ENCODE data around the gene WHRN. TPM values are rescaled to one million over a fixed set of nuclear protein-coding genes. Genes with fewer than 3 reads are reported as not detected.

Gene WHRN
- total RNA-seq, 4 donors from 2014 or later = 5.4 to 23.6 (median 8.5) TPM

GRCh38 chr9:114452219-114453165 is 52.8 kb downstream of the WHRN start:
- no peak overlapping the region for H3K4me3 ChIP-seq
- H3K27ac ChIP-seq = no peak overlapping the region
- DNase-seq = peak; percentile 66
- TF ChIP-seq CTCF (IDR thresholded peaks at IDR 0.05) (no peak), EP300 (IDR thresholded peaks at IDR 0.05; ENCODE audit: low read depth) (no peak), POLR2A (IDR thresholded peaks at IDR 0.05) (no peak), POLR2AphosphoS5 (IDR thresholded peaks at IDR 0.05) (no peak)
- peaks cover 0 to 7% (median 0%) of the 10 kb centered on the region in 4 donors for H3K4me1 ChIP-seq
- whole genome bisulfite sequencing, 2 donors (ENCODE audit: low coverage in 1 of 2) = 35 to 40% methylated on average over 5 to 12 of the region's 12 CpGs
- in situ Hi-C loops (cut with MboI; ENCODE audit: low pct_ligation_motif_present in 1 of 4, low pct_unique_long_range_greater_than_20kb in 1 of 4, low sequenced_read_pairs in 3 of 4) = no loop called here
- no peaks in the 10 kb centered on the region for H3K9me3 ChIP-seq
- no peaks in the 10 kb centered on the region for H3K27me3 ChIP-seq
- H3K36me3 ChIP-seq = no peaks in the 10 kb centered on the region
- intact Hi-C loops (cut with DNase I; ENCODE audit: low total_unique reads) = no loop called here

- Histone ChIP-seq H3K9me3 (no peaks in the 10 kb centered on the region), H3K27ac (no peak overlapping the region), H3K27me3 (no peaks in the 10 kb centered on the region), H3K4me3 (no peak overlapping the region), H3K4me1 (peaks cover 0 to 7% (median 0%) of the 10 kb centered on the region in 4 donors), H3K36me3 (no peaks in the 10 kb centered on the region)
- no peak for DNase-seq
- WGBS, 2 donors (ENCODE audit: low coverage in 1 of 2) = 86 to 100% methylated on average over 1 of the region's 1 CpG
- TF ChIP-seq CTCF (IDR thresholded peaks at IDR 0.05) (no peak), POLR2AphosphoS5 (IDR thresholded peaks at IDR 0.05) (no peak), EP300 (IDR thresholded peaks at IDR 0.05; ENCODE audit: low read depth) (no peak), POLR2A (IDR thresholded peaks at IDR 0.05) (no peak)
- intact Hi-C loops (cut with DNase I; ENCODE audit: low total_unique reads) (no loop called here), in situ Hi-C loops (cut with MboI; ENCODE audit: low pct_ligation_motif_present in 1 of 4, low pct_unique_long_range_greater_than_20kb in 1 of 4, low sequenced_read_pairs in 3 of 4) (no loop called here)
These were observed 53.6 kb downstream of the WHRN start for GRCh38 chr9:114451707-114452031.

- no peaks in the 10 kb centered on the region for H3K9me3 ChIP-seq
- intact Hi-C loops (cut with DNase I; ENCODE audit: low total_unique reads) = no loop called here
- DNase-seq = no peak
- H3K36me3 ChIP-seq = no peaks in the 10 kb centered on the region
- in situ Hi-C loops (cut with MboI; ENCODE audit: low pct_ligation_motif_present in 1 of 4, low pct_unique_long_range_greater_than_20kb in 1 of 4, low sequenced_read_pairs in 3 of 4) = no loop called here
- TF ChIP-seq CTCF (IDR thresholded peaks at IDR 0.05) (no peak), POLR2AphosphoS5 (IDR thresholded peaks at IDR 0.05) (no peak), EP300 (IDR thresholded peaks at IDR 0.05; ENCODE audit: low read depth) (no peak), POLR2A (IDR thresholded peaks at IDR 0.05) (no peak)
- no peaks in the 10 kb centered on the region for H3K27me3 ChIP-seq
- peaks cover 0 to 7% (median 0%) of the 10 kb centered on the region in 4 donors for H3K4me1 ChIP-seq
- 73 to 100% methylated on average over 1 to 12 of the region's 12 CpGs for WGBS, 2 donors (ENCODE audit: low coverage in 1 of 2)
- H3K4me3 ChIP-seq = no peak overlapping the region
- no peak overlapping the region for H3K27ac ChIP-seq
These were observed 54.2 kb downstream of the WHRN start for GRCh38 chr9:114450833-114451706.

GRCh38 chr9:114450181-114450580 is 55.1 kb downstream of the WHRN start:
- Histone ChIP-seq H3K36me3 (no peaks in the 10 kb centered on the region), H3K9me3 (no peaks in the 10 kb centered on the region), H3K27me3 (no peaks in the 10 kb centered on the region), H3K4me1 (peaks cover 0 to 7% (median 0%) of the 10 kb centered on the region in 4 donors), H3K4me3 (no peak overlapping the region), H3K27ac (no peak overlapping the region)
- WGBS, 2 donors (ENCODE audit: low coverage in 1 of 2) = 93% methylated on average over 2 of the region's 3 CpGs; no CpG with 5 or more reads in 1 of the 2 donors
- in situ Hi-C loops (cut with MboI; ENCODE audit: low pct_ligation_motif_present in 1 of 4, low pct_unique_long_range_greater_than_20kb in 1 of 4, low sequenced_read_pairs in 3 of 4) (no loop called here), intact Hi-C loops (cut with DNase I; ENCODE audit: low total_unique reads) (no loop called here)
- TF ChIP-seq POLR2A (IDR thresholded peaks at IDR 0.05) (no peak), CTCF (IDR thresholded peaks at IDR 0.05) (no peak), POLR2AphosphoS5 (IDR thresholded peaks at IDR 0.05) (no peak), EP300 (IDR thresholded peaks at IDR 0.05; ENCODE audit: low read depth) (no peak)
- no peak for DNase-seq

All from transverse colon (tissue), 4 donors.